ENCODE data around the gene IKZF1.

GRCh38 chr7:50418526-50419290, 114.2 kb downstream of the IKZF1 start:
- no peak for TF ChIP-seq EZH2 (IDR thresholded peaks at IDR 0.05; ENCODE audit: low read length, missing control alignments)
- TF ChIP-seq, protein P1, sequence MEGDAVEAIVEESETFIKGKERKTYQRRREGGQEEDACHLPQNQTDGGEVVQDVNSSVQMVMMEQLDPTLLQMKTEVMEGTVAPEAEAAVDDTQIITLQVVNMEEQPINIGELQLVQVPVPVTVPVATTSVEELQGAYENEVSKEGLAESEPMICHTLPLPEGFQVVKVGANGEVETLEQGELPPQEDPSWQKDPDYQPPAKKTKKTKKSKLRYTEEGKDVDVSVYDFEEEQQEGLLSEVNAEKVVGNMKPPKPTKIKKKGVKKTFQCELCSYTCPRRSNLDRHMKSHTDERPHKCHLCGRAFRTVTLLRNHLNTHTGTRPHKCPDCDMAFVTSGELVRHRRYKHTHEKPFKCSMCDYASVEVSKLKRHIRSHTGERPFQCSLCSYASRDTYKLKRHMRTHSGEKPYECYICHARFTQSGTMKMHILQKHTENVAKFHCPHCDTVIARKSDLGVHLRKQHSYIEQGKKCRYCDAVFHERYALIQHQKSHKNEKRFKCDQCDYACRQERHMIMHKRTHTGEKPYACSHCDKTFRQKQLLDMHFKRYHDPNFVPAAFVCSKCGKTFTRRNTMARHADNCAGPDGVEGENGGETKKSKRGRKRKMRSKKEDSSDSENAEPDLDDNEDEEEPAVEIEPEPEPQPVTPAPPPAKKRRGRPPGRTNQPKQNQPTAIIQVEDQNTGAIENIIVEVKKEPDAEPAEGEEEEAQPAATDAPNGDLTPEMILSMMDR (conservative IDR thresholded peaks at IDR 0.05 in 1 of 2, IDR thresholded peaks at IDR 0.05 in 1 of 2; ENCODE audit: low read depth in 1 of 2, low read length in 2 of 2): no peak
